Right hindlimb (tissue), 1 donor: ENCODE results near the gene TSC22D4.

Source experiments
- DNase-seq: peaks from one replicate; pipeline ENCODE4 v3.0.0-alpha.2; 2018

The TSC22D4 gene

DNA sequence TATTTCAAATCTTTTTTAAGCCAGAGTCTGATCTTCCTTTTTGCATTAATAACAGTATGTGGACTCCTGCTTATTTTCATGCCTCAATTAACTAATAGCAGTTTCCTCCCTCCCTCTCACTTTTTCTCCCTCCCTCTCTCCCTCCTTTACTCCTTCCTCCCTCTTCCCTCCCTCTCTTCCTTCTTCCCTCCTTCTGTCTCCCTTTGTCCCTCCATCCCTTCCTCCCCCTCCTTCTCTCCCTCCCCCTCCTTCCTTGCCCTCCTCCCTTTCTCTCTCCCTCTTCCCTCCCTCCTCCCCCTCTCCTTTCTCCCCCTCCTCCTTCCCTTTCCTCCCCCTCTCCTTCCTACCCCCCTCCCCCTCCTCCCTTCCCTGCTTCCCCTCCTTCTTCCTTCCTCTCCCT is 52.5 kb downstream of the TSC22D4 start:
- DNase-seq = no peak

DNA sequence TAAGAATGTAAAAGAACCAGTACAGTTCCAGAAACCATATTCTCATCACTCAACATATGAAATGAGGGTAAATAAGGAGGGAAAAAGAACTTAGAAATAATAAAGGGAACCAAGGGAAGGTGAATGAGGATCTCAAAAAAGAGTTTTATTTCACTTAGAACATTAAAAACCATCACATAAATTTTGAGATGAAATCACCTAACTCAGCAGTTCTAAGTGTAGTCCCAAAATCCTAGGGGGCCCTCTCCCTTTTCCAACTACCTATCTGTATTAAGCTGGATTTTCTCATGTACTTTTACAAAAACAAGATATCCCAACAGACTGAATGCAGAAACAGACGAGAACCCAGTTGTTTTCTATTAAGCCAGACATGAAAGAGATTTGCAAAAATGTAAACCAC is 53.7 kb downstream of the TSC22D4 start:
- no peak for DNase-seq

DNA sequence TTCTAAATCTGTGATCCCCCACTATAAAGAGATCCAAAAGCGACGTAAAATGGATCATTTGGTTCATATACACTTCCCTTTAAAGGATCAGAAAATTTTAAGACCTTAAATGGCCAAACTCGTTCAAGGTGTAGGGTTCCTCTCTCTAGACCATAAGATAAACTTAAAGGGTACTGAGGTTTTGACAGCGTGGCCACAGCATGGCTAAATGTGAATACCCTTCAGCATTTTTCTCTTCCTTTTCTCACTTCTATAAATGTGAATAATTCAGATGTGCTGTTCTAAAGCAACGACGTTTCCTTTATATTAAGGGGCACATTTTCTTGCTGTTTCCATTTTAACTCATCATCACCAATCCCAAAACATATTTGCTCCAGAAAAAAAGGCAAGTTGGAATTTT is 55.7 kb downstream of the TSC22D4 start:
- no peak for DNase-seq

DNA sequence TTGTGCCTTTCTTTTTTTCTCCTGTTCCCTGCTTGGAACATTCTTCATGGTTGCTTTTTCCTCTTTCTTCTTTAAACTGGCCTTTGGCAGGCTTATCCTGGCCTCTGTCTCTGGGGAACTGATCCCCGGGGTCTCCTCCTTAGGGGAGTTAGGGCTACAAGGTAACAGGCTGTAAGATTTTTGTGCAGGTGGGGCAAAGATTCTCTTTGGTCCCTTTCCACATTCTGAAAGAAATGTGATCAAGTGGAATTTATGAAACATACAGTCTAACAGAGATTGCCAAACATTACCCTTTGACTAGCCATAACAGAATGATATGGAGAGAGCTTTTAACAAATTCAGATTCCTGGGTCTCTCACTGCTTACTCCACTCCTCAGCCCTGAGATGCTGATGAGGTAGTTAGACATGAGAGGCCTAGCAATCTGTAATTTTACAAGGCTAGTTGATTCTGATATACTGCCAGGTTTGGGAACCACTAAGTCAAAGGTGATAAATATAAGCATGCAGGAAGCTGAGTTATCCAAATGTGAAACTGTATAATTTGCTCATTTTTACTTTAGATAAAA is 59.3 kb downstream of the TSC22D4 start:
- DNase-seq = no peak

DNA sequence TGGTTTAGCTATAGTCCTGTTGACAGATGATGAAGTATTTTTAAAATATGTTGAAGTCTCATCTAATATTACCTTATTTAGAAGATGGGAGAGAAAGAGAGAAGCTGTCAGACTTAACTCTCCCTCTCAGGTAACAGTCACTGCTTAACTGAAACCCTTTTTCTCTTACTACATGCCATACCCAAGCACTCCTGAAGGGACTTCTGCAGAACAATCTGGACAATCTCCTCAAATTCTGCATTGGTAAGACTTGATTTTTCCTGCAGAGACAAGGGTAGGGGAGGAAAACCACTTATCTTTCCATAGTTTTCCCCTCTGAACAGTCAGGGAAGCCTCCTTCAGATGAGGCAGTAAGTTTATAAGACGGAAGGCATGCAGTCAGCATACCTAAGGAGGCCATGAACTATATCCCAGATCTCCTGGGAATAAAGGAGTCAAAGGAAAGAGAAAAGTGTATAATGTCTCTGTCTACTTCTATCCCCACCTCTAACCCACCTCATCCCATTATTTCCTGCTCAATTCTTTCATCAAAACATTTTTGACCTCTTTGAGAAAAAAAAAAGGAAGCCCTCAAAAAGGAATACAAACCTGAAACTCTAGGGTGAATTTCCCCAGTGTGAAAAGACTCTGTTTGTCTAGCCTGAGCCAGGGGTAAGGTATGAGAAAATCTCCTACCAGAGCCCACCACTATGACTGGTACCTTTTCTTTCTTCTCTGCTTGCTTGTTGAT is 59.9 kb downstream of the TSC22D4 start:
- DNase-seq = no peak
